GM12864 (cell line): ENCODE results near the gene CERS6.

ENCODE experiments used
- DNase-seq: peaks from one replicate; pipeline ENCODE4 v3.0.0-alpha.2; 2011; ENCODE audit warnings: low read depth
- H3K4me3 ChIP-seq: 2 replicates; pipeline ENCODE4 v1.5.1; 2011; ENCODE audit warnings: mild to moderate bottlenecking, low read depth, low read length, control low read depth
- TF ChIP-seq, protein P1 (sequence below): IDR thresholded peaks from 2 replicates; pipeline ENCODE4 v1.5.1; 2011; ENCODE audit warnings: low read depth, mild to moderate bottlenecking, moderate library complexity, low read length, control low read depth, inconsistent platforms; ENCODE audit errors: missing control alignments

CERS6 gene

DNA sequence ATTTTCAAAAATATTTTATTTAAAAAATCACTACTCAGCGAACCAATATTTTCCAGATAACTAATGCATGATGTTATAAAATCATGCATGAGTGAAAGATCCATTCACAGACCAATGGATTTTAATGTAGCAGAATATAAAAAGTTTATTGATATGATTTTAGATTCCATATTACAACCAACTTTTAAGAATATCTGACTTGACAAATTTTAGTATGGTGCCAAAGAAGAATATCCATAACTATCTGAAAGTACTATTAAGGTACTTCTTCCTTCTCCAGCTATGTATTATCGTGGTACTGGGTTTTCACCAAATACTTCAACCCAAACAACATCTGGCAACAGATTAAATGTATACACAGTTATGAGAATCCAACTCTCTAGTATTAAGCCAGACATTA, 246.5 kb downstream of the CERS6 start:
- DNase-seq, result no peak
- no peak overlapping the region for H3K4me3 ChIP-seq
- TF ChIP-seq, protein P1, sequence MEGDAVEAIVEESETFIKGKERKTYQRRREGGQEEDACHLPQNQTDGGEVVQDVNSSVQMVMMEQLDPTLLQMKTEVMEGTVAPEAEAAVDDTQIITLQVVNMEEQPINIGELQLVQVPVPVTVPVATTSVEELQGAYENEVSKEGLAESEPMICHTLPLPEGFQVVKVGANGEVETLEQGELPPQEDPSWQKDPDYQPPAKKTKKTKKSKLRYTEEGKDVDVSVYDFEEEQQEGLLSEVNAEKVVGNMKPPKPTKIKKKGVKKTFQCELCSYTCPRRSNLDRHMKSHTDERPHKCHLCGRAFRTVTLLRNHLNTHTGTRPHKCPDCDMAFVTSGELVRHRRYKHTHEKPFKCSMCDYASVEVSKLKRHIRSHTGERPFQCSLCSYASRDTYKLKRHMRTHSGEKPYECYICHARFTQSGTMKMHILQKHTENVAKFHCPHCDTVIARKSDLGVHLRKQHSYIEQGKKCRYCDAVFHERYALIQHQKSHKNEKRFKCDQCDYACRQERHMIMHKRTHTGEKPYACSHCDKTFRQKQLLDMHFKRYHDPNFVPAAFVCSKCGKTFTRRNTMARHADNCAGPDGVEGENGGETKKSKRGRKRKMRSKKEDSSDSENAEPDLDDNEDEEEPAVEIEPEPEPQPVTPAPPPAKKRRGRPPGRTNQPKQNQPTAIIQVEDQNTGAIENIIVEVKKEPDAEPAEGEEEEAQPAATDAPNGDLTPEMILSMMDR, result no peak

DNA sequence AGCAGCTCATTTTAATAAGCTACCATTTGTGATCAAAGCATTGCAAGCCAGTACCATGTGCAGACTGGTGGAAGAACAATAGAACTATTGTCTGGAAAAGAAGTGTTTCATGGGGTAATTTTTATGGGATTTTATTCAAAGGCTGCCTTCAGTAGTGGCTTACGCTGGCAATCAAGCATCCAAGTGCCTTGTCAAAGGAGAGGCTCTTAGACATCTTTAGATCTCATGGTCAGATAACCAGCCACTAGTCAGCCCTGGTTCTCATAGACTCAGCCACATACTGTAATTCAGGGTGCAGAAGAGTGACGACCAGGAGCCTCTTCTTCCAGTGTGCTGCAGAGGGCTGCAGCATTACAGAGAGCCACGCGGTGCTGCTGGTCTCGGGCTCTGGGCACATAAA, 247.9 kb downstream of the CERS6 start:
- TF ChIP-seq, protein P1, result no peak
- H3K4me3 ChIP-seq, result no peak overlapping the region
- no peak for DNase-seq

DNA sequence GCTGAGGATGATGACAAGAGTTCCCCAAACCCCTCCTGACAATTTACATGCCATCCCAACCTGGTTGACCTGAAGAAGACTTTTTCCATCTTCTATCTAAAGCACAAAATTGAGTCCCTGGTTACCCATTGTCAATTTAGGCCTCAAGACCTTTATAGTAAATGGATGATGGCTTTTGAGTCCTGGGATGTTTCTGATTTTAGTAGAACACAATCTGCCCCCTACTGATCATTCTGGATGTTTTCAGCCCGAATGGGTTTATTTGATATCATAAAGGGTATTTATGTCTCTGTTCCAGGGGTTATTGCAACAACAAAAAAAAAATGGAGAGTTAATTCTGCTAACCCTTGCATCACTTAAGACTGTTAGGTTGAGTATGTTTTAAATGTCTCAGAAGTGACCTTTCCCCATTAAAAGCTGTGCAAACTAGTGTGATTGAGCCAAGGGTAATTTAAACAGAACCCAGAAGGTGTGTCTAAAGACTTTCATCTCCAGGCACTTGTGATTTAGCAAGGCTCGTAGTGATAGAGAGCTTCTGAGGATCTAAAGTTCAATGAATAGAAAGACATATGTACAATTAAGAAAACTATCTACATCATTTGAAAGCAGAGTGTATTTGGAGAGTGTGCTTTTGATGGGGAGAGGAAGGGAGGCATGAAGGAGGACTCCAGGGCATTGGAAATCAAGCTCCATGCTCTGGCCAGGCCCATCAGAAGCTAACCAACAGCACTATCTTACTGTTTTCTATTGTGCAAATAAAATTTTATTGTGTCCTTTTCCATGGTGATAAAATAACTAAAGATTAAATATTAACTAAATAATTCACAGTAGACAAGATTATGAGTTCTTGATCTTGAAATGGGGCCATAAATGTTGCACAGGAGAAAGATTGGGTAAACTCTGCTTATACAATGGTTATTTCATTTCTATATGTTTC, 249.7 kb downstream of the CERS6 start:
- no peak for DNase-seq
- TF ChIP-seq, protein P1, result peak; percentile 37
- no peak overlapping the region for H3K4me3 ChIP-seq

DNA sequence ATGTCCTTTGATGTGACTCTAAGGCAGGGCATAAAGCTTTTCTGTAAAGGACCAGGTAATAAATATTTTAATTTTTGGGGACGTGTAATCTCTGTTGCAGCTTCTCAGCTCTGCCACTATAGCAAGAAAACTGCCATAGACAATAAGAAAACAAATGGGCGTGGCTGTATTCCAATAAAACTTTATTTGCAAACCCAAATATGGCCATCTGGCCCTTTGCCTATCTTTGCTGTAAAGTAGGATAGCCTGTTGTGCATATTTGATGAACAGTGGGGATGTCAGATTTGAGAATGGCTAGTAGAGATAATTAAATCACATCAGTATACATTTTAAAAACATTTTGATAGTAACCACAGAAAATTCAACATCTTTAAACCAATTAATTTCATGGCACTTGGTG, 250.7 kb downstream of the CERS6 start:
- no peak overlapping the region for H3K4me3 ChIP-seq
- TF ChIP-seq, protein P1, result no peak
- no peak for DNase-seq

DNA sequence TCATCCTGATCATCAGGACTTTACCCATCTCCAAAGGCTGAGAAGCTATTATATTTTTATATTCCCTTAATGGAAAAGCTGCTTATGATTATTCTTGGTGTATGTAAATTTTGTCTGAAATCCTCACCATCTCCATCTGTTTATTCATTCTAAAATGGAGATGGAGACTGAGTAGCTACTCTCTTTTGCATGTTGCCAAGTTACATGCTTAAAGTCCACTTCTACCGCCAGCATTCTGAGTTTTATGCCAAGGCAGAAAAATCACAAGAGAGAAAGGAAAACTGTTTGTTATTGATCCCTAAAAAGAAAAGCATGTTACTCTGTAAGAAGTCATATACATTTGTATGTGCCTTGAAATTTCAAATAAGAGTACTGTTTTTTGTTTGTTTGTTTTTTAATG, 252.0 kb downstream of the CERS6 start:
- DNase-seq, result no peak
- TF ChIP-seq, protein P1, result no peak
- no peak overlapping the region for H3K4me3 ChIP-seq

DNA sequence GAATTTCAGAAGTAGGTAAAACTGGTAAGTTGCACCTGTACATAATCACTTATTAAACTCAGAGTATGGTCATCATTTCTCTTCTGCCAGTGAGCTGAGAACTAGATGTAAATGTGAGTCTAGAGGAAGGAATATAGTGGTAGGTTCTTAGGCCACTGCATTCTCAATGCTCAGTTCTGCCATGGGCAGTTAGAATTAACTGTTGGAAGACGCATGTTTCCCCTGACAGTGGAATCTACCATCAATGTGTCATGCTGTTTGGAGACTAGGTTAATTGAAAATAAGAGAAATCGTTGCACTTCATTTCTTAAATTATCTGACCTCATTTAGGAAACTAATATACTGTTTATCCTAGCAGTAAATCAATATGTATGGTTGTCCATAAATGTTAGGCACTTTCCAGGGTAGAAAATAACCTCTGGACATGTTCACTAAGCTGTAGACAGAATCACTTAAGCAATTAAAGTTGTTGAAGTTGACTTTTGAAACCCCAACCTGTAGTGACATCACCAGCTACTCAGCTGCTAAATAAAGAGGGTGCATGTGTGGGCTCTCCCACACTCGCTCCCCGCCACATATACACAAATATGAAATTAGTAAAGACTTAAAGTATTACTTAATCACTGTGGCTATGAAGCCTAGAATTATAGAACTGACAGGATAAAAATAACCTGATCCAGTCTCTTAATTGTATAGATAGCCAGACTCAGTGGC, 254.8 kb downstream of the CERS6 start:
- no peak for DNase-seq
- H3K4me3 ChIP-seq, result no peak overlapping the region
- TF ChIP-seq, protein P1, result no peak
